Activated CD8-positive, alpha-beta T cell treated with anti-CD3 and anti-CD28 coated beads for 36 hours (primary cell): ENCODE data around the gene CATSPERZ. TPM values are rescaled to one million over a fixed set of nuclear protein-coding genes. Genes with fewer than 3 reads are reported as not detected.

ENCODE experiments used
- ATAC-seq: fragments of 200-7000 bp; cut with Tn5 transposase; one replicate; pipeline ENCODE4 v1.10.0; 2021; ENCODE audit warnings: mild to moderate bottlenecking, moderate library complexity
- CTCF ChIA-PET: fragments of 350-600 bp; sonication (Branson Sonifier 250); formaldehyde crosslinking; loops from one replicate; lab custom pipeline; 2021; ENCODE audit warnings: antibody characterized with exemption; lab: Charles Lee
- POLR2A ChIA-PET: fragments of 350-600 bp; sonication (Branson Sonifier 250); formaldehyde crosslinking; loops from one replicate; lab custom pipeline; 2021; ENCODE audit warnings: antibody characterized with exemption; lab: Charles Lee
- DNase-seq: peaks from one replicate; pipeline ENCODE4 v3.0.0-alpha.2; 2020
- H3K27ac Mint-ChIP-seq: one replicate; pipeline ENCODE4 v1.8.0; 2021; ENCODE audit warnings: mild to moderate bottlenecking, mixed read lengths
- H3K27me3 Mint-ChIP-seq: one replicate; pipeline ENCODE4 v1.8.0; 2021; ENCODE audit warnings: mixed read lengths
- H3K36me3 Mint-ChIP-seq: one replicate; pipeline ENCODE4 v1.8.0; 2021; ENCODE audit warnings: low read depth, mixed read lengths
- H3K4me1 Mint-ChIP-seq: one replicate; pipeline ENCODE4 v1.8.0; 2021; ENCODE audit warnings: low read depth, mixed read lengths
- H3K4me3 Mint-ChIP-seq: one replicate; pipeline ENCODE4 v1.8.0; 2021; ENCODE audit warnings: mild to moderate bottlenecking, moderate library complexity, mixed read lengths
- H3K9me3 Mint-ChIP-seq: one replicate; pipeline ENCODE4 v1.8.0; 2021; ENCODE audit warnings: mixed read lengths
- intact Hi-C: fragments of 100-400 bp; cut with micrococcal nuclease; formaldehyde crosslinking; loops from one replicate; pipeline ENCODE4 v1.10.0; 2022
- total RNA-seq, 2 experiments: library from RNA; stranded (reverse); gene quantifications; one replicate each; pipeline ENCODE4 v1.2.3, GENCODE V29; 2021
- TF ChIP-seq, protein P1 (sequence below): fragments of 200-600 bp; IDR thresholded peaks from one replicate; pipeline ENCODE4 v1.8.0; 2022; ENCODE audit warnings: antibody characterized with exemption, mild to moderate bottlenecking

CATSPERZ gene
- total RNA-seq, 2 experiments from 2014 or later: 0.52 TPM; not detected in 1

DNA sequence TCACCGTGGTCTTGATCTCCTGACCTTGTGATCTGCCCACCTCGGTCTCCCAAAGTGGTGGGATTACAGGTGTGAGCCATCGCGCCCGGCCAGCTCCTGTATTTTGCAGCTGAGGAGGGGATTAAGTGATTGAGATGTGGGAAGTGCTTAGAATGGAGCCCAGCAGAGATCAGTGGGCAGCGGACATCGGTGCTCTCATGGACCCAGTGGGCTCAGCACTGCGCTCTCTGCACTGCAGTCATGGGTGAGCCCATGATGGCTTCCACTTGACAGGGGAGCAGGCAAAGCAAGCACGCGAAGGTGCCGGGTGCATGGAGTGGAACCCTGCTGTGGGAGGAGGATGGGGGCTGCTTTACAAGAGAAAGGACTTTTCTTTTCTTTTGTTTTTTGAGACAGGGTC, 30.7 kb downstream of the CATSPERZ start:
- intact Hi-C loops: no loop called here
- TF ChIP-seq, protein P1, sequence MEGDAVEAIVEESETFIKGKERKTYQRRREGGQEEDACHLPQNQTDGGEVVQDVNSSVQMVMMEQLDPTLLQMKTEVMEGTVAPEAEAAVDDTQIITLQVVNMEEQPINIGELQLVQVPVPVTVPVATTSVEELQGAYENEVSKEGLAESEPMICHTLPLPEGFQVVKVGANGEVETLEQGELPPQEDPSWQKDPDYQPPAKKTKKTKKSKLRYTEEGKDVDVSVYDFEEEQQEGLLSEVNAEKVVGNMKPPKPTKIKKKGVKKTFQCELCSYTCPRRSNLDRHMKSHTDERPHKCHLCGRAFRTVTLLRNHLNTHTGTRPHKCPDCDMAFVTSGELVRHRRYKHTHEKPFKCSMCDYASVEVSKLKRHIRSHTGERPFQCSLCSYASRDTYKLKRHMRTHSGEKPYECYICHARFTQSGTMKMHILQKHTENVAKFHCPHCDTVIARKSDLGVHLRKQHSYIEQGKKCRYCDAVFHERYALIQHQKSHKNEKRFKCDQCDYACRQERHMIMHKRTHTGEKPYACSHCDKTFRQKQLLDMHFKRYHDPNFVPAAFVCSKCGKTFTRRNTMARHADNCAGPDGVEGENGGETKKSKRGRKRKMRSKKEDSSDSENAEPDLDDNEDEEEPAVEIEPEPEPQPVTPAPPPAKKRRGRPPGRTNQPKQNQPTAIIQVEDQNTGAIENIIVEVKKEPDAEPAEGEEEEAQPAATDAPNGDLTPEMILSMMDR: no peak
- H3K27ac Mint-ChIP-seq: no peak overlapping the region
- ChIA-PET POLR2A (interaction anchor here (0.8 to 4.6 kb wide), 6 partner anchors 10 to 124 kb away, joined by 3 to 29 read pairs (median 6); partner anchors contain the start of genes CCDC88B, ESRRA, PRDX5 and TRMT112), CTCF (interaction anchor here (0.7 to 5.4 kb wide), 14 partner anchors 8 to 127 kb away, joined by 3 to 75 read pairs (median 6); partner anchors contain the start of genes CCDC88B, PLCB3, PRDX5 and TRMT112)
- no peaks in the 10 kb centered on the region for H3K9me3 Mint-ChIP-seq
- DNase-seq (no peak), ATAC-seq (no peak)
- H3K4me1 Mint-ChIP-seq: peaks cover 22% of the 10 kb centered on the region
- H3K36me3 Mint-ChIP-seq: peaks cover 8% of the 10 kb centered on the region
- H3K4me3 Mint-ChIP-seq: no peak overlapping the region
- H3K27me3 Mint-ChIP-seq: no peaks in the 10 kb centered on the region

DNA sequence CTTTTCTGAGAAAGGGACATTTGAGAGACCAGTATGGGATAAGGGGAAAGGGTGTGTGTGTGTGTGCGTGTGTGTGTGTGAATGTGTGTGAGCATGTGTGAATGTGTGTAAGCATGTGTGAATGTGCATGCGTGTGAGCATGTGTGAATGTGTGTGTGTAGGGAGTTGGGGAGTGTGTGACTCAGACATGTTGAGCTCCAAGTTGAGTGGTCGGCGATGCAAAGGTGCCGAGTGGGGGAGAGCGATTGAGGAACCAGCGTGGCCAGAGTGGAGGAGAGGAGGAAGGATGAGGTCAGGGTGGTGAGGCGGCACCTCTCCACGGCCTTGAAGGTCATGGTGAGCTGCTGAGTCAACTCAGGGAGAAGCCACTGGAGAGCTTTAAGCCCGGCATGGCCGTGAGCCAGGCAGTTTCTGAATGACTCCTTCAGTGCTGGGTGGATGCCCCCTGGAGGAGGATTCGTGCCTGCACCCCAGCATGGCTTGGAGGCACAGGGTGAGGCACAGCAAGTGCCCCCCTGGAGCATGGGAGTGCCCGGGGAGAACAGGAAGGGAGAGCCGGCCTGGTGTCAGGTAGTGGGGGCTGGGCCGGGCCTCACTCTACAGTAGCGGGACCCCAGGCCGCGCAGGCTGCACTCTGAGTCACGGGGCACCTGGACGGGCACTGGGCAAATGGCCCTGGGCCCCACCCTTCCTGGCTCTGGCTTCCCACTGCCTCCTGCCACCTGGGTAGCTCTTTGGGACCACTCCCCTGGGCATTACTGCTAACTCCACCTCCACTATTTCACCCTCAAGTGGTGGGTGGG, 31.6 kb downstream of the CATSPERZ start:
- H3K4me3 Mint-ChIP-seq: peak overlapping the region; percentile 0

DNA sequence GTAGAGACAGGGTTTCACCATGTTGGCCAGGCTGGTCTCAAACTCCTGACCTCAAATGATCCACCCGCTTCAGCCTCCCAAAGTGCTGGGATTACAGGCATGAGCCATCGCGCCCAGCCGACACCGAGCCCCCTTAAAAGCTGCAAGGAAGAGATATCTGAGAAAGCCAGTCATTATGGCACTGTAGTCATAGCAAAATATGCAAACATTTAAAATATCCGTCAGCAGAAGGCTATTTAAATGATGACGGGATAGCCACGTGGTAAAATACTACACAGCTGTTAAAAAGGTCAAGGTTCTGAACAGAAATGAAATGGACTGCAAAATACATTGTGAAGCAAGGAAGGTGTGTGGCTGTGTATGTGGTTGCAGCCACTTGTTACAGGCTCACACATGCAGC, 33.4 kb downstream of the CATSPERZ start:
- DNase-seq (no peak), ATAC-seq (no peak)
- Mint-ChIP-seq H3K27ac (no peak overlapping the region), H3K9me3 (no peaks in the 10 kb centered on the region), H3K4me1 (peaks cover 30% of the 10 kb centered on the region), H3K36me3 (peaks cover 19% of the 10 kb centered on the region), H3K27me3 (no peaks in the 10 kb centered on the region), H3K4me3 (no peak overlapping the region)
- TF ChIP-seq, protein P1: no peak
- POLR2A ChIA-PET: interaction anchor here (0.9 to 2.1 kb wide), 2 partner anchors 16 to 25 kb away, joined by 3 to 5 read pairs; partner anchors contain the start of genes PRDX5, RPS6KA4 and TRMT112
- intact Hi-C loops: no loop called here
- CTCF ChIA-PET: interaction anchor here (2.2 to 5.4 kb wide), 4 partner anchors 15 to 129 kb away, joined by 4 to 75 read pairs (median 11); partner anchors contain the start of genes PRDX5 and TRMT112

More for the DNA sequence above, 31.6 kb downstream of the CATSPERZ start:
- peaks cover 24% of the 10 kb centered on the region for H3K4me1 Mint-ChIP-seq
- H3K27me3 Mint-ChIP-seq: no peaks in the 10 kb centered on the region
- DNase-seq (peak; percentile 96), ATAC-seq (peak; percentile 89)
- TF ChIP-seq, protein P1: peak; percentile 67
- CTCF ChIA-PET: interaction anchor here (0.7 to 5.4 kb wide), 18 partner anchors 8 to 128 kb away, joined by 3 to 75 read pairs (median 6); partner anchors contain the start of genes CCDC88B, PLCB3, PRDX5 and TRMT112
- POLR2A ChIA-PET: interaction anchor here (0.8 to 4.6 kb wide), 11 partner anchors 9 to 146 kb away, joined by 3 to 29 read pairs (median 5); partner anchors contain the start of genes CCDC88B, ESRRA, KCNK4 and PRDX5
- peaks cover 8% of the 10 kb centered on the region for H3K36me3 Mint-ChIP-seq
- H3K9me3 Mint-ChIP-seq: no peaks in the 10 kb centered on the region
- peak overlapping the region; percentile 75 for H3K27ac Mint-ChIP-seq
- intact Hi-C loops: no loop called here

DNA sequence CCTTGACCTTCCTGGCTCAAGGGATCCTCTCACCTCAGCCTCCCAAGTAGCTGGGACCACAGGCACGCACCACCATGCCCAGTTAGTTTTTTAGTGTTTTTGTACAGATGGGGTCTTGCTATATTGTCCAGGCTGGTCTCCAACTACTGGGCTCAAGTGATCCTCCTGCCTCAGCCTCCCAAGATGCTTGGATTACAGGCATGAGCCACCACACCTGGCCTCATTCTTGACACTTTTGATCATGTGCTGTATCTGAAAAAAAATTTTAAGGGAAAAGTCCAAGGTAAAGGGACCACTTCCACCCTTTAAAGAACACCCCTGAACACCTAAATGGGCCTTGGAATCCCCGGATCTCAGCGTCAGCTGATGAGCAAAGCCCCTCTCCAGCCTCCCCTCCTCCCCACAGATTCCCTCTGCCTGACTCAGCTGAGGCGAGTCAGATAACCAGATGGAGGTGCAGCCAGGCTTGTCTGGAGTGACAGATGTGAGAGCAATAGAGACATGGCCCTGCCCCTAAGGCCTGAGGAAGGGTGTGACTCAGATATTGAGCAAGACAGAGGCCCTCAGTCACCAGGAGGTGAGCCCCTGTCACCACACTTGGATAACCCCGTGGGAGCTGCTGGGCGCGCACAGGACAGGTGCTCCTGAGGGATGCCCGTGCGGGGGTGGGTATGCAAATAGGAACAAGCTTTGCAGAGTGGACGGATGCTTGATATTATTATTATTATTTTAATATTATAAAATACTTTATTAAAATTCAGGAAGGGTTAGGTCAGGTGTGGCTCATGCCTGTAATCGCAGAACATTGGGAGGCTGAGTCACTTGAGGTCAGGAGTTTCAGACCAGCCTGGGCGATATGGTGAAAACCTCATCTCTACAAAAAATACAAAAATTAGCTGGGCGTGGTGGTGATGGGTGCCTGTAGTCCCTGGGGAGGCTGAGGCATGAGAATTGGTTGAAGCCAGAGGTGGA, 34.9 kb downstream of the CATSPERZ start:
- H3K27ac Mint-ChIP-seq: peak overlapping the region; percentile 47
- TF ChIP-seq, protein P1: no peak
- ATAC-seq (peak; percentile 57), DNase-seq (peak; percentile 75)
- no peaks in the 10 kb centered on the region for H3K27me3 Mint-ChIP-seq
- intact Hi-C loops: no loop called here
- ChIA-PET CTCF (interaction anchor here (0.7 to 5.4 kb wide), 3 partner anchors 17 to 34 kb away, joined by 4 to 75 read pairs (median 4); partner anchors contain the start of genes PRDX5 and TRMT112), POLR2A (interaction anchor here (0.7 kb wide), 1 partner anchor 17 kb away, joined by 3 read pairs; the partner anchor contains the start of gene PRDX5)
- H3K4me3 Mint-ChIP-seq: no peak overlapping the region
- H3K36me3 Mint-ChIP-seq: peaks cover 27% of the 10 kb centered on the region
- peaks cover 41% of the 10 kb centered on the region for H3K4me1 Mint-ChIP-seq
- no peaks in the 10 kb centered on the region for H3K9me3 Mint-ChIP-seq
